ENCODE results near the gene ATP13A4.
"Not testable (repeated sequence)": the region's sequence is repeated elsewhere in the genome, so short reads cannot be mapped to it uniquely, and the experiment has no call there.

The ATP13A4 gene

DNA sequence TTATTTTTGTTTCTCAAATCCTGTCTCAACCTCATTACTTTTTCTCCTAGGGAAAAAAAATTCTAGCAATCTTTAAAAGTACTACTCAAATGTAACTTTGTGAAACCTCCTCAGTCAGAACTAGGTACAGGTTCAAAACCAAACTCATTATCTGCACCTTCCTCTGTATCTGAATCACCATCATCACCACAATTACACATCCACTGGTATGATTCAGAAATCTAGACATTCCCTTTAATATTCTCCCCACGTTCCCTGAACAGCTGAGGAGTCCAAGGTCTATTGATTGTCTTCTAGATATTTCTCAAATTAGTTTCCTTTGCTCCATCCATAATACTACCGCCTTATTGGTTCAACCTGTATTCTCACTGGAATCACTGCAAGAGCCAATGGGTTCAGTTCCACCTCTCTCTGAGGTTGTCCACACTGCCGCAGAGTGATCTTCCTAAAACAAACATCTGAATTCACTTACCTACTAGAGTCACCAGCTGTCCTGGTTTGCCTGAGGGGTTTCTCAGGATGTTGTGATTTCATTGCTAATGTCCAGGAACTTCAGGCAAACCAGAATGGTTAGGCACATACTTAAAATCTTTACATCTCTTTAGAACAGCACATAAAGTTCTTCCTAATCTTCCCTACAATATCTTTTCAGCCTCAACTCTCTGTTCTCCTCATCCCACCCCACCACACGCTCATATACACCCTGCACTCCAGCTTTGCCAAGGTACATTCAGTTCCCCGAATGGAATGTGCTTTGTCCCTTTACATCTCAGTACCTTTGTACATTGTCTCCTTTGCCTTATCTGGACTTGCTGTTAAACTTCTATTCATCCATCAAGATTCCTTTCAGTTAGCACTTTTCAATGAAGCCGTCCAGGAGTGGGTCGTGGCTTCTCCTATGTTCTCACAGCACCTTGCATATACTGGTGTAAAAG is 24.2 kb downstream of the ATP13A4 start:
- Histone ChIP-seq H3K36me3 (replicated peaks; ENCODE audit: low read depth, low read length) (no peaks in the 10 kb centered on the region), H3K4me1 (ENCODE audit: low read length) (no peaks in the 10 kb centered on the region), H4K20me1 (ENCODE audit: insufficient read depth, low read length) (no peaks in the 10 kb centered on the region), H3K27ac (ENCODE audit: low read length) (no peak overlapping the region), H3K9me3 (ENCODE audit: insufficient read depth, low read length) (no peaks in the 10 kb centered on the region), H3K4me3 (ENCODE audit: low read length) (no peak overlapping the region), H3K4me2 (ENCODE audit: low read length) (no peak overlapping the region), H2AFZ (ENCODE audit: low read depth, low read length) (no peak overlapping the region), H3K27me3 (ENCODE audit: low read depth, low read length) (no peaks in the 10 kb centered on the region), H3K79me2 (ENCODE audit: low read length) (no peaks in the 10 kb centered on the region), H3K9ac (ENCODE audit: low read length) (no peak overlapping the region)
- TF ChIP-seq, protein P1, sequence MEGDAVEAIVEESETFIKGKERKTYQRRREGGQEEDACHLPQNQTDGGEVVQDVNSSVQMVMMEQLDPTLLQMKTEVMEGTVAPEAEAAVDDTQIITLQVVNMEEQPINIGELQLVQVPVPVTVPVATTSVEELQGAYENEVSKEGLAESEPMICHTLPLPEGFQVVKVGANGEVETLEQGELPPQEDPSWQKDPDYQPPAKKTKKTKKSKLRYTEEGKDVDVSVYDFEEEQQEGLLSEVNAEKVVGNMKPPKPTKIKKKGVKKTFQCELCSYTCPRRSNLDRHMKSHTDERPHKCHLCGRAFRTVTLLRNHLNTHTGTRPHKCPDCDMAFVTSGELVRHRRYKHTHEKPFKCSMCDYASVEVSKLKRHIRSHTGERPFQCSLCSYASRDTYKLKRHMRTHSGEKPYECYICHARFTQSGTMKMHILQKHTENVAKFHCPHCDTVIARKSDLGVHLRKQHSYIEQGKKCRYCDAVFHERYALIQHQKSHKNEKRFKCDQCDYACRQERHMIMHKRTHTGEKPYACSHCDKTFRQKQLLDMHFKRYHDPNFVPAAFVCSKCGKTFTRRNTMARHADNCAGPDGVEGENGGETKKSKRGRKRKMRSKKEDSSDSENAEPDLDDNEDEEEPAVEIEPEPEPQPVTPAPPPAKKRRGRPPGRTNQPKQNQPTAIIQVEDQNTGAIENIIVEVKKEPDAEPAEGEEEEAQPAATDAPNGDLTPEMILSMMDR (IDR thresholded peaks at IDR 0.05; ENCODE audit: low read depth, low read length) = no peak
- TF ChIP-seq EZH2phosphoT487 (IDR thresholded peaks at IDR 0.05; ENCODE audit: low read depth) = no peak

DNA sequence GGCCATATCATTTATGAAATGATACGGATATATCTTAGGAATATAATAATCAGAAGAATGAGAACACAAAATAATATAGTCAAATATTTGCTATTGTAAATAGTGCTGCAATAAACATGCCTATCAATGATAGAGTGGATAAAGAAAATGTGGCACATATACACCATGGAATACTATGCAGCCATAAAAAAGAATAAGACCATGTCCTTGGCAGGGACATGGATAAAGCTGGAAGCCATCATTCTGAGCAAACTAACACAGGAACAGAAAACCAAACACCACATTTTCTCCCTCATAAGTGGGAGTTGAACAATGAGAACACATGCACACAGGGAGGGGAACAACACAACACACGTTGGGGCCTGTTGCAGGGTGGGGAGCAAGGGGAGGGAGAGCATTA is 28.6 kb downstream of the ATP13A4 start:
- H3K4me3 ChIP-seq (ENCODE audit: low read length); H3K9ac ChIP-seq (ENCODE audit: low read length); H3K9me3 ChIP-seq (ENCODE audit: insufficient read depth, low read length); H3K79me2 ChIP-seq (ENCODE audit: low read length); H3K4me2 ChIP-seq (ENCODE audit: low read length); H4K20me1 ChIP-seq (ENCODE audit: insufficient read depth, low read length); H3K36me3 ChIP-seq (replicated peaks; ENCODE audit: low read depth, low read length); H3K27ac ChIP-seq (ENCODE audit: low read length); H3K4me1 ChIP-seq (ENCODE audit: low read length); H3K27me3 ChIP-seq (ENCODE audit: low read depth, low read length); H2AFZ ChIP-seq (ENCODE audit: low read depth, low read length): not testable (repeated sequence)

DNA sequence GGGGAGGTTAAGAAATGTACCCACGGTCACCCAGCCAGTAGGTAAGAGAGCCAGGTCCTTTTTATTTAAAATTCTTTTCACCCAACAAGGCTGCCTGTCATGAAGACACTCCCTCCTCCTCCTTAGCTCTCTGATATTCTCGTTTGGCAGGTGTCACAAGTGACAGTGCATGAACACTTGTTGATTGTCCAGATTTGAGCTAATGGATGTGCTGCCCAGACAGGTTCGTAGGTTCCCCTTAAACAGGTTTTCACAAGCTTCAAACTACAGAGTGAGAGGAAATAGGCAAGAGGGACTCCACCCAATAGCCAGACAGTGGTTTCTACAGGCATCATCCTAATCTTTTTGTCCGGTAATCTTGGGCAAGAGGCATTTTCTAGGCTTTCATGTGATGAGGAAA is 32.2 kb downstream of the ATP13A4 start:
- H2AFZ ChIP-seq (ENCODE audit: low read depth, low read length) = no peak overlapping the region
- TF ChIP-seq, protein P1 (IDR thresholded peaks at IDR 0.05; ENCODE audit: low read depth, low read length) = no peak
- H3K4me1 ChIP-seq (ENCODE audit: low read length) = no peaks in the 10 kb centered on the region
- H3K27me3 ChIP-seq (ENCODE audit: low read depth, low read length) = no peaks in the 10 kb centered on the region
- H3K36me3 ChIP-seq (replicated peaks; ENCODE audit: low read depth, low read length) = no peaks in the 10 kb centered on the region
- H3K27ac ChIP-seq (ENCODE audit: low read length) = no peak overlapping the region
- H4K20me1 ChIP-seq (ENCODE audit: insufficient read depth, low read length) = no peaks in the 10 kb centered on the region
- H3K9ac ChIP-seq (ENCODE audit: low read length) = no peak overlapping the region
- H3K4me2 ChIP-seq (ENCODE audit: low read length) = no peak overlapping the region
- no peaks in the 10 kb centered on the region for H3K79me2 ChIP-seq (ENCODE audit: low read length)
- no peaks in the 10 kb centered on the region for H3K9me3 ChIP-seq (ENCODE audit: insufficient read depth, low read length)
- no peak overlapping the region for H3K4me3 ChIP-seq (ENCODE audit: low read length)

GRCh38 chr3:193520738-193521137 is 34.0 kb downstream of the ATP13A4 start:
- TF ChIP-seq, protein P1 (IDR thresholded peaks at IDR 0.05; ENCODE audit: low read depth, low read length) = no peak
- TF ChIP-seq EZH2phosphoT487 (IDR thresholded peaks at IDR 0.05; ENCODE audit: low read depth) = no peak
- H3K27me3 ChIP-seq (ENCODE audit: low read depth, low read length) = no peaks in the 10 kb centered on the region
- H3K4me3 ChIP-seq (ENCODE audit: low read length) = no peak overlapping the region
- no peak overlapping the region for H2AFZ ChIP-seq (ENCODE audit: low read depth, low read length)
- H3K4me2 ChIP-seq (ENCODE audit: low read length) = no peak overlapping the region
- no peaks in the 10 kb centered on the region for H3K36me3 ChIP-seq (replicated peaks; ENCODE audit: low read depth, low read length)
- H3K9ac ChIP-seq (ENCODE audit: low read length) = no peak overlapping the region
- no peaks in the 10 kb centered on the region for H3K9me3 ChIP-seq (ENCODE audit: insufficient read depth, low read length)
- no peaks in the 10 kb centered on the region for H3K4me1 ChIP-seq (ENCODE audit: low read length)
- no peak overlapping the region for H3K27ac ChIP-seq (ENCODE audit: low read length)
- no peaks in the 10 kb centered on the region for H3K79me2 ChIP-seq (ENCODE audit: low read length)
- H4K20me1 ChIP-seq (ENCODE audit: insufficient read depth, low read length) = no peaks in the 10 kb centered on the region

All from OCI-LY3 (cell line).